GM18909 (cell line): Measurements from ENCODE around the gene CTNND2.
"Not testable (repeated sequence)": the region's sequence is repeated elsewhere in the genome, so short reads cannot be mapped to it uniquely, and the experiment has no call there.

Experiments used
- ATAC-seq: cut with Tn5 transposase; IDR thresholded peaks from one replicate; pipeline ENCODE4 v1.9.1; 2021; ENCODE audit warnings: mild to moderate bottlenecking; ENCODE audit not compliant: unreplicated experiment, poor library complexity

CTNND2 gene

DNA sequence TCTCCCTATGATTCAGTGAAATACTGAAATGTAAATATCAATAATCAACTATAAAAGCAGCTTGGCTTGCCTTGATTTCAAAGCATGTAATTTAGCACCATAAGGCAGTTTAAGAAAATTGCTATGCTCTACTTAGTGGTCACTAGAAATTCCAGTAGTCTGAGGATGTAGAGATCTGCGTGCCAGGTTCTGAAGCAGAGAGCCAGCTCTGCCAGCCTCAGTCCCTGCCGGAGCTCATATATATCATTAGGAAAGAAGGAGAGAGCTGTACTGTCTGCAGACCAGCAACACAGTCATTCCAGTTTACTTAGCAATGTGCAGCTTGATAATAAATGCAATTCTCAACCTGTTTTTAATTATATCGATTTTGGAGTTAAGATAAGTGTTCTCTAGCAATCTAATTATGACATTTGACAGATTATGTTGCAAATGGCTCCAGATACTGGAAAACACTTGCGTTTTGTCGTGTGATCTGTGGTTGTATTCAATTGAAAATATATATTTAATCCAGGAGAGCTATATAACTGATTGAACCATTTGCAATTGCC, 540.5 kb downstream of the CTNND2 start:
- no peak for ATAC-seq

- no peak for ATAC-seq
Observed at GRCh38 chr5:11361768-11362167, 542.5 kb downstream of the CTNND2 start.

GRCh38 chr5:11357928-11358327, 546.3 kb downstream of the CTNND2 start:
- ATAC-seq = no peak

GRCh38 chr5:11355491-11355890, 548.8 kb downstream of the CTNND2 start:
- ATAC-seq = no peak

GRCh38 chr5:11346336-11346735, 557.9 kb downstream of the CTNND2 start:
- ATAC-seq = no peak

DNA sequence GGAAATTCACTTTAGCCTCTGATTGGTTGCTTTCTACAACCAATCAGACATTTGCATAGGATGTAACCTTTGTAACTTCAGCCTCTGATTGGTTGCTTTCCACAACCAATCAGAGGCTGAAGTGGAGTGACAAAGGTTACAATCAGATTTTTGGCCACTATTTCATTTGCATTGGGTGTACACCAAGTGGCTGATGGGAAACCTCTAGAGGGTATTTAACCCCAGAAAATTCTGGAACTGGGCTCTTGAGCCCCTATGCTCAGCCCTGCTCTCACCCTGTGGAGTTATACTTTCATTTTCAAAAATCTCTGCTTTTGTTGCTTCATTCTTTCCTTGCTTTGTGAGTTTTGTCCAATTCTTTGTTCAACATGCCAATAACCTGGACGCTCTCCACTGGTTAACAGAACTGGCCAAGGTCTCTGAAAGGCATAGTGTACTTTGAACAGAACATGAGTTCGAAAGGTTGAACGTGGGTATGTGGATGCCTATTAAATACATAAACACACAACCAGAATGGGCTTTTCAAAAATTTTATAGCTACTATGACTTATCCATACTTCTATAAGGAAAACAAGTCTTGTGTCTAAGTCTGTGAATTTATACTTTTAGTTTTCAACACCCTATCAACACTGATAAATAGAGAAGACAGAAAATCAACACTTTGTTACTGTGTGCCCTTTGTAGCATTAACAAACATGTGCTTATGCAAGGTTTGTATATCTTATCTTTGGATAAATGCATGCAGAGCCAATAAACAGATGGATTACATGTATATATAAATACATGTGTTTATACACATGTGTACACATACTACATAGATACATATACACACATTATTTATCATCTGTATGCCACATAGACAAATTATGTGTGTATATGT, 568.1 kb downstream of the CTNND2 start:
- no peak for ATAC-seq

DNA sequence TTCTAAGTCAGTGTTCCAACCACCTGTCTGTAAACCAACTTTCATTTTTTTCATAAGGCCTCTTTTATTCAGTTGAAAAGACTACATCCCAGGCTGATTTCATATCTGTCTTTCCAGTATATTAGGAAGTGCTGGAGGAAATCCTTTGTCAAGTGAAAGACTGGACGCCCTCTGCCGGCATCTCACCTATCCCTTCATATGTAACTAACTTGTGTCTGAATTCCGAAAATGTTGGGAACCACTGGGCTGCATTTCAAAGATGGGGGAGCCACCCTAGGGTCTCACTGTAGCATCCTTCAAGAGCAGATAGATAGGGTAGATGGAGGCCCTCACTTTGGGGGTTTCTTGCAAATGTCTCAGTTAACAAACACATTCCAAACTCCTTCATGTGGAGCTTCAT, 569.8 kb downstream of the CTNND2 start:
- ATAC-seq = no peak

- no peak for ATAC-seq
Observed at GRCh38 chr5:11329679-11330078, 574.6 kb downstream of the CTNND2 start.

DNA sequence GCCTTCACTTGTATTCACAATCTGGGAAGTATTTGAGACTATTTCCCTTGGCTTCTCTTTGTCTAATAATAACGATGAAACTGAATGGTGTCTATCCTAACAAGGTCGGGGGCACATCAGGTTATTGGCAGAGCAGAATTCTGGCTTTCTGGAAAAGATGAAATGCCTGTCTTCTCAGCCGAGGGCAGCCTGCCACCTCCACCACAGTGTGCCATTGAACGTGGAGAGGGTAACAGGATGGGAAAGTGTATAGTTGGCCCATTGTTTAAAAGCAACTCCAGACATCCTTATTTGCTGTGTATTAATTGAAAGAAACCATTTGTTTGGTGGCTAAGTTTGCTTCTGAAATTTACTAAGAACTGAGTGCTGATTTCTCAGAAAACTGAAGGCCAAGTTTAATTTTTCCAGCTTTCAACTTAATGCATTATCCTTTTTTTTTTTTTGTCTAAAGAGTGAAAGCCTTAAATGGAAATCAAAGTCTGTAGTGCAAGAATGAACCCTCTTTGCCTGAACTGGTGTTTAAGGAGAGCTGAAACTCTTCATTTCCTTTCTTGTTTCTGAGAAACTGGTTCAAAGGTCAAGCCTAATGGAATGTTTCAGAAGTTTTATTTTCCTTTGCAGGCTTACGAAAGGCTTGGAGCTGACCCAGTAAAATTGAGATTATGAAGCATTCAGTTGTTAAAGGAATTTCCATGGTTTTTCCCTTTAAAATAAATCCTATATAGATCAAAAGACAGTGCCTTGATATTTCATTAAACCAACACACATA, 579.5 kb downstream of the CTNND2 start:
- no peak for ATAC-seq

- ATAC-seq = no peak
Observed at GRCh38 chr5:11323761-11324160, 580.5 kb downstream of the CTNND2 start.

GRCh38 chr5:11322133-11322532, 582.1 kb downstream of the CTNND2 start:
- ATAC-seq = no peak

DNA sequence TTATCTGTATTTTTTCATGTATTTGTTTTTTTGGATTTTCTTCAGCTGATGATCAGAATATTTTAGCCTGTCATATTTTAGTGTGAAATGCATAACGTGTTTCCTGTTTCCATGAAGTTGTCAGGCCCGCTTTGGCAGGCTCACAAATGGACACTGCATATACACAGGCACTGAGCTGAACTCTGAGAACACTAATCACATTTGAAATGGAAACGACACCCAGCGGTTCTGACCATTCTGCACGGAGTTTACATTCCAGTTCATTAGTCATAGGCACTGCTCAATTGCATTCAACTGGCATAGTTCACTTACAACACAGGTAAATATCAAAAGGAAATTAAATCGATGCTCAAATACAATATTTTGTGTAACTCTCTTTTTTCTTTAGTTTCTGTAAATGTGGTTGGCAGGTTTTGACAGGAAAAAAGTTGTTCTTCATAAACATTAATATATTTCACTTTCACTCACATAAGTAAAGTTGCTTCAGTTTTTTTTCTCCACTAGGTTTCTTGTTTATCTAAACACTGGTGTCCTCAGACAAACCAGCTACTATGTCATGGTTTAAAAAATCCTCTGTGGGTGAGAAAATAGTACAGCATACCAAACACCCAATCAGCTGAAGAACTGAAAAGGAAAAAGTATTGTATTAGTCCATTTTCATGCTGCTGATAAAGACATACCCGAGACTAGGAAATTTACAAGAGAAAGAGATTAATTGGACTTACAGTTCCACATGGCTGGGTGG, 584.2 kb downstream of the CTNND2 start:
- no peak for ATAC-seq

- not testable (repeated sequence) for ATAC-seq
Observed at GRCh38 chr5:11313694-11314093, 590.6 kb downstream of the CTNND2 start.

GRCh38 chr5:11311731-11312130, 592.5 kb downstream of the CTNND2 start:
- no peak for ATAC-seq

DNA sequence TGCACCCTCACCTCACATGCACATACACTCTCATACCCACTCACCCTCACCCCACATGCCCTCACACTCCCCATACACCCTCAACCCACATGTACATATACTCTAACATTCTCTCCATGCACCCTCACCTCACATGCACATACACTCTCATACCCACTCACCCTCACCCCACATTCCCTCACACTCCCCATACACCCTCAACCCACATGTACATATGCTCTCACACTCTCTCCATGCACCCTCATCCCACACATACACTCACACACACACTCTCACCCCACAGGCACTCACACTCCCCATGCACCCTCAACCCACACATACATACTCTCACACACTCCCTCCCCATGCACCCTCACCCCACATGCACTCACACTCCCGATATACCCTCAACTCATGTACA, 593.0 kb downstream of the CTNND2 start:
- ATAC-seq = no peak

DNA sequence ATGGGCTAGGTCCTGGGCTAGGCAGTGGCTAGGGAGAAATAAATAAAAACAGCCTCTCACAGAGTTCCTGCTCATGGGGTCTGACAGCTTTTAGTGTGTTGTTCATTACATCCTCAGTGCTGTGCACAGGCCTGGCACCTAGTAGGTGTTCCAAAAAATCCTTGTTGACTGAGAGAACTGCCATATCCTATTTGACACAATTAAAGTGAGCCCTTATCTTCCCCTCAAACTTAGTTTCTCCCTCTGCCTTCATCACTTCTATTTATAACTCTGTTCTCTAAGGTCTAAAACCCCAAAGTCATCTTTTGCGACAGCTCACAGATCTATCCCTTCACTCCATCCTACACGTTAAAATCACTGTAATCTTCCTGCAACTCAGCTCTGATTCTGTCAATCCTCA, 594.1 kb downstream of the CTNND2 start:
- ATAC-seq = no peak

- no peak for ATAC-seq
Observed at GRCh38 chr5:11306365-11306764, 597.9 kb downstream of the CTNND2 start.

- ATAC-seq = no peak
Observed at GRCh38 chr5:11305245-11305644, 599.0 kb downstream of the CTNND2 start.

- no peak for ATAC-seq
Observed at GRCh38 chr5:11304641-11305040, 599.6 kb downstream of the CTNND2 start.

DNA sequence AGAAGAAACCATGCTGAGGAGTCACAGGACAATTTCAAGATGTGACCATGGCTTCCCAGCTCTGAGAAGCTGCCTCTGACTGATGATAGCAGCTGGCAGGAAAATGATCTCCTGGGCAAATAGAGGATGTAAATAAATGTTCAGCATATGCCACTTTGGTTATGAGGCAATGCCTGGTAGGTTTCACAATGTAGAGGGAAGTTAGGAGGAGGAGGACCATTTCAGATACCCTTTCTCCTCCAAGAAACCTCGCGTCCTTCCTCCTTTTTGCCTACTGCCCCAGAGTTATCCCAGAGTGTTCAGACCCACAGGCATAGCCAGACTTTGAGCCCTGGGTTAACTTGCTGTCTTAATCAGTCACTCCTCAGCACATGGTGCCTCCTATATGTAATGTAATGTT, 601.6 kb downstream of the CTNND2 start:
- no peak for ATAC-seq

DNA sequence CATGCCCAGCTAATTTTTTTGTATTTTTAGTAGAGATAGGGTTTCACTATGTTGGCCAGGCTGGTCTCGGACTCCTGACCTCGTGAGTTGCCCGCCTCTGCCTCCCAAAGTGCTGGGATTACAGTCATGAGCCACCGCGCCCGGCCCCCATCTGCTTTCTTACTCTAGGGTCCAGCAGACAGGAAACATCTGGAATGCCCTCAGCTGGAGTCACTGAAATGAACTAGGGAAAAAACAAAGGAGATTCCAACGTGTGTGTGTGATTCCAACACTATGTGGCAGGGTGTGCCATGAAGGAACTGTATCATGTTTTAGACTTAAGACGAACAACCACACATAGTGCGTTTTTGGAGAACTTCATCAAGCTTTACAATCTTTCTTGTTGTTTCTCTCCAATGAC, 603.1 kb downstream of the CTNND2 start:
- no peak for ATAC-seq
